Hypothalamus (tissue), 51 donors: ENCODE measurements around the gene CEP63.
A peak's percentile ranks its signal among the peaks of the same experiment; 100 is the strongest.

Experiments used
- DNase-seq, 51 donors: peaks; one replicate each; lab custom pipeline; 2025; lab: John Stamatoyannopoulos, UW

CEP63 gene

GRCh38 chr3:134606033-134607025 lies 120.5 kb downstream of the CEP63 start:
- DNase-seq, result no peak

GRCh38 chr3:134607054-134608022 lies 121.5 kb downstream of the CEP63 start:
- no peak for DNase-seq

- DNase-seq, result no peak
Observed at GRCh38 chr3:134608023-134608770, 122.3 kb downstream of the CEP63 start.

GRCh38 chr3:134608771-134609435 lies 123.0 kb downstream of the CEP63 start:
- DNase-seq, result no peak

- no peak for DNase-seq
Observed at GRCh38 chr3:134609821-134610431, 124.1 kb downstream of the CEP63 start.

GRCh38 chr3:134610432-134611385 lies 124.9 kb downstream of the CEP63 start:
- DNase-seq, result no peak

- no peak for DNase-seq
Observed at GRCh38 chr3:134611516-134611915, 125.7 kb downstream of the CEP63 start.

GRCh38 chr3:134613006-134613520 lies 127.2 kb downstream of the CEP63 start:
- DNase-seq, result no peak

GRCh38 chr3:134614955-134615354 lies 129.1 kb downstream of the CEP63 start:
- no peak for DNase-seq

- no peak for DNase-seq
Observed at GRCh38 chr3:134615743-134616142, 129.9 kb downstream of the CEP63 start.

GRCh38 chr3:134617608-134618477 lies 132.0 kb downstream of the CEP63 start:
- no peak for DNase-seq

- DNase-seq, result peak in 13 of 51 donors; percentile 5 to 52 (median 23)
Observed at GRCh38 chr3:134618478-134619300, 132.8 kb downstream of the CEP63 start.

GRCh38 chr3:134619301-134619615 lies 133.4 kb downstream of the CEP63 start:
- DNase-seq, result no peak

GRCh38 chr3:134619884-134620445 lies 134.1 kb downstream of the CEP63 start:
- no peak for DNase-seq

GRCh38 chr3:134620476-134621115 lies 134.7 kb downstream of the CEP63 start:
- DNase-seq, result no peak
